Heart left ventricle (tissue), 13 donors: ENCODE data around the gene SORBS1.

Source experiments
- CTCF ChIP-seq, 12 donors: fragments of 200-600 bp; sonication (generic) in 4 of 12; IDR thresholded peaks; one replicate each; pipeline versions ENCODE4 v1.5.0 to v1.8.0; 2018 to 2022; ENCODE audit warnings: antibody characterized with exemption in 12 of 12, mild to moderate bottlenecking in 5 of 12
- POLR2A ChIP-seq, 2 donors: fragments of 450-650 bp; IDR thresholded peaks; one replicate each; pipeline ENCODE4 v1.6.1; 2017; ENCODE audit warnings: antibody characterized with exemption in 2 of 2, mild to moderate bottlenecking in 2 of 2, moderate library complexity in 2 of 2
- donor health status: ischemic (EF 13 %, LVEDD 7.1; RV severe dilation, severe dysfunction).
- donor health status: DM: no; HTN: yes; CAD: no.
- donor health status: DM: no; HTN: no; CAD: no.
- donor health status: ischemic (EF 25% LVEDD 6.9; RV normal size, moderate dysfunction).
- donor health status: ischemic (EF 25% LVEDD 5.7; RV mildly dilated, moderate dysfunction).
- donor health status: ischemic (EF 35%, LVEDD 5.7; RV mildly dilated, moderate dysfunction).
- donor health status: nonischemic (EF 11% LVEDD 7.7; RV severe dilation, severe dysfunction).
- donor health status: DM: yes; HTN: yes; CAD: no.
- donor health status: PGD.
- donor health status: ischemic (EF 29% LVEDD 5.4; RV normal size, mild dysfunction).
- donor health status: nonischemic (EF 23%, LVEDD 6.1; RV moderate dilation, normal function).

- TF ChIP-seq POLR2A (IDR thresholded peaks at IDR 0.05) = no peak
- no peak for TF ChIP-seq CTCF (IDR thresholded peaks at IDR 0.05)
Measured at GRCh38 chr10:95308389-95309302, 252.5 kb downstream of the SORBS1 start.
